Inferior parietal cortex (tissue), 1 donor: Measurements from ENCODE around the gene FIGN.

Source experiments
- DNase-seq: peaks from one replicate; pipeline ENCODE4 v3.0.0-alpha.2; 2016; ENCODE audit errors: extremely low spot score

The FIGN gene

GRCh38 chr2:163735685-163736432 lies at the start of gene FIGN:
FIGN (minus strand) TSS chr2:163736008; CDS start chr2:163734927, 1,081 bp downstream.
- peak; percentile 81 for DNase-seq

- no peak for DNase-seq
Observed at GRCh38 chr2:163785162-163785561, 49.4 kb upstream of the FIGN start.

GRCh38 chr2:163779970-163780597 lies 44.3 kb upstream of the FIGN start:
- no peak for DNase-seq

- DNase-seq, result no peak
Observed at GRCh38 chr2:163778045-163778781, 42.4 kb upstream of the FIGN start.

GRCh38 chr2:163775304-163775703 lies 39.5 kb upstream of the FIGN start:
- DNase-seq, result peak; percentile 47

- no peak for DNase-seq
Observed at GRCh38 chr2:163774862-163775261, 39.1 kb upstream of the FIGN start.

GRCh38 chr2:163773276-163773675 lies 37.5 kb upstream of the FIGN start:
- DNase-seq, result no peak

- no peak for DNase-seq
Observed at GRCh38 chr2:163771596-163771995, 35.8 kb upstream of the FIGN start.

GRCh38 chr2:163768881-163769695 lies 33.3 kb upstream of the FIGN start:
- no peak for DNase-seq

- DNase-seq, result no peak
Observed at GRCh38 chr2:163767097-163767496, 31.3 kb upstream of the FIGN start.

- DNase-seq, result no peak
Observed at GRCh38 chr2:163764566-163764965, 28.8 kb upstream of the FIGN start.

GRCh38 chr2:163759013-163759412 lies 23.2 kb upstream of the FIGN start:
- no peak for DNase-seq

GRCh38 chr2:163757814-163758213 lies 22.0 kb upstream of the FIGN start:
- no peak for DNase-seq

GRCh38 chr2:163756588-163756987 lies 20.8 kb upstream of the FIGN start:
- DNase-seq, result no peak

GRCh38 chr2:163755366-163755765 lies 19.6 kb upstream of the FIGN start:
- DNase-seq, result no peak

GRCh38 chr2:163753726-163754125 lies 17.9 kb upstream of the FIGN start:
- no peak for DNase-seq

- no peak for DNase-seq
Observed at GRCh38 chr2:163752267-163752666, 16.5 kb upstream of the FIGN start.

- DNase-seq, result no peak
Observed at GRCh38 chr2:163751696-163752095, 15.9 kb upstream of the FIGN start.

- no peak for DNase-seq
Observed at GRCh38 chr2:163748420-163748819, 12.6 kb upstream of the FIGN start.

GRCh38 chr2:163741435-163741834 lies 5.6 kb upstream of the FIGN start:
- no peak for DNase-seq

- no peak for DNase-seq
Observed at GRCh38 chr2:163737563-163737962, 1.8 kb upstream of the FIGN start.

- DNase-seq, result peak; percentile 36
Observed at GRCh38 chr2:163737190-163737439, 1.3 kb upstream of the FIGN start.
